ENCODE measurements around the gene MCRIP2.

- TF ChIP-seq CTCF (IDR thresholded peaks at IDR 0.05) (no peak), ZFX (IDR thresholded peaks at IDR 0.05; ENCODE audit: borderline replicate concordance) (no peak)
These were observed 7.5 kb upstream of the MCRIP2 start for GRCh38 chr16:634051-634670.

All from 22Rv1 (cell line).